Measurements from ENCODE around the gene UBE2G1.

DNA sequence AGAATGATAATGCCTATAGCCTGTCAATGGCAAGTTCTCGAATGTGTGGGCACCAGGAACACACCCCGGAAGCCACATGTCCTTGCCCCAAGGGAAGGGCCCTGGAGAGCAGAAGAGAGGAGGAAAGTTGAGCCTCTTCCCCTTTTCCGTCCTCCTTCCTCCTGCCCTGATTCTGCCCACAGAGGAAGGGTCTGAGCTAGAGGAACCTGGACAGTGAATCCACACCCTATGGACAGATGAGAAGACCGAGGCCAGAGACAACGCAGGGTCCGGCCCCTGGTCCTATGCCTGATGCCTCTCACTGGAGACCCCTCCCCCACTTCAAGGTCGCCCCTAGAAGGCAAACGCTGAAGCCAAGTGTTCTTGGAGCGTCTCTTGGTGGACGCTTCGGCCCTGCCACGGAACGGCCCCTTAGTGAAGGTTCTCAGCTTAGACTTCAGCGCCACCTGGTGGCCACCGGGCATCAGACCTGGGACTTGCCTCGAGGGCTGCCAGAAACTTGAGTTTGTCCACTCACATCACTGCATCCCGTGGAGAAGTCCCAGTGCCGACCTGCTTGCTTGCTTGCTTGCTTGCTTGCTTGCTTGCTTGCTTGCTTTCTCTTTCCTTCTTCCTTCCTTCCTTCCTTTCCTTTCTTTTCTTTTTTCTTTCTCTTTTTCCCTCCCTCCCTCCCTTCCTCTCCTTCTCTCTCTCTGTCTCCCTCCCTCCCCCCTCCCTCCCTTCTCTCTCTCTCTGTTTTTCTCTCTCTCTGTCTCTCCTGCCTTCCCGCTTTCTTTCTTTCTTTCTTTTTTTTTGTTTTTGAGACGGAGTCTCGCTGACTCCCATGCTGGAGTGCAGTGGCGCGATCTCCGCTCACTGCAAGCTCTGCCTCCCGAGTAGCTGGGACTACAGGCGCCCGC lies 46.7 kb upstream of the UBE2G1 start:
- TF ChIP-seq, protein P1, sequence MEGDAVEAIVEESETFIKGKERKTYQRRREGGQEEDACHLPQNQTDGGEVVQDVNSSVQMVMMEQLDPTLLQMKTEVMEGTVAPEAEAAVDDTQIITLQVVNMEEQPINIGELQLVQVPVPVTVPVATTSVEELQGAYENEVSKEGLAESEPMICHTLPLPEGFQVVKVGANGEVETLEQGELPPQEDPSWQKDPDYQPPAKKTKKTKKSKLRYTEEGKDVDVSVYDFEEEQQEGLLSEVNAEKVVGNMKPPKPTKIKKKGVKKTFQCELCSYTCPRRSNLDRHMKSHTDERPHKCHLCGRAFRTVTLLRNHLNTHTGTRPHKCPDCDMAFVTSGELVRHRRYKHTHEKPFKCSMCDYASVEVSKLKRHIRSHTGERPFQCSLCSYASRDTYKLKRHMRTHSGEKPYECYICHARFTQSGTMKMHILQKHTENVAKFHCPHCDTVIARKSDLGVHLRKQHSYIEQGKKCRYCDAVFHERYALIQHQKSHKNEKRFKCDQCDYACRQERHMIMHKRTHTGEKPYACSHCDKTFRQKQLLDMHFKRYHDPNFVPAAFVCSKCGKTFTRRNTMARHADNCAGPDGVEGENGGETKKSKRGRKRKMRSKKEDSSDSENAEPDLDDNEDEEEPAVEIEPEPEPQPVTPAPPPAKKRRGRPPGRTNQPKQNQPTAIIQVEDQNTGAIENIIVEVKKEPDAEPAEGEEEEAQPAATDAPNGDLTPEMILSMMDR (IDR thresholded peaks at IDR 0.05): peak; percentile 88 to 96 (median 93)
- no peak for TF ChIP-seq POLR2A (IDR thresholded peaks at IDR 0.05)
